ENCODE data around the gene TUFM. TPM values are rescaled to one million over a fixed set of nuclear protein-coding genes. Genes with fewer than 3 reads are reported as not detected.

The TUFM gene
- total RNA-seq, 1 donor from 2014 or later = 169 TPM

- Histone ChIP-seq H3K27me3 (ENCODE audit: control insufficient read depth, insufficient read depth, low read length) (no peaks in the 10 kb centered on the region), H3K36me3 (ENCODE audit: control insufficient read depth, insufficient read depth, low read length) (peaks cover 10% of the 10 kb centered on the region), H3K4me3 (ENCODE audit: low read depth, low read length) (no peak overlapping the region)
- TF ChIP-seq CTCF (IDR thresholded peaks at IDR 0.05; ENCODE audit: insufficient read depth, low read length, poor library complexity, severe bottlenecking) = no peak
- DNase-seq (ENCODE audit: low read depth) = no peak
These were observed 15.6 kb downstream of the TUFM start for GRCh38 chr16:28830531-28830930.

GRCh38 chr16:28829747-28830146 lies 16.4 kb downstream of the TUFM start:
- TF ChIP-seq CTCF (IDR thresholded peaks at IDR 0.05; ENCODE audit: insufficient read depth, low read length, poor library complexity, severe bottlenecking) = no peak
- Histone ChIP-seq H3K27me3 (ENCODE audit: control insufficient read depth, insufficient read depth, low read length) (no peaks in the 10 kb centered on the region), H3K36me3 (ENCODE audit: control insufficient read depth, insufficient read depth, low read length) (peaks cover 9% of the 10 kb centered on the region), H3K4me3 (ENCODE audit: low read depth, low read length) (no peak overlapping the region)
- no peak for DNase-seq (ENCODE audit: low read depth)

GRCh38 chr16:28826141-28826540 lies 20.0 kb downstream of the TUFM start:
- H3K27me3 ChIP-seq (ENCODE audit: control insufficient read depth, insufficient read depth, low read length) = no peaks in the 10 kb centered on the region
- DNase-seq (ENCODE audit: low read depth) = no peak
- H3K4me3 ChIP-seq (ENCODE audit: low read depth, low read length) = no peak overlapping the region
- H3K36me3 ChIP-seq (ENCODE audit: control insufficient read depth, insufficient read depth, low read length) = peaks cover 2% of the 10 kb centered on the region
- TF ChIP-seq CTCF (IDR thresholded peaks at IDR 0.05; ENCODE audit: insufficient read depth, low read length, poor library complexity, severe bottlenecking) = no peak

GRCh38 chr16:28824717-28824973 lies 21.5 kb downstream of the TUFM start:
- DNase-seq (ENCODE audit: low read depth) = no peak
- TF ChIP-seq CTCF (IDR thresholded peaks at IDR 0.05; ENCODE audit: insufficient read depth, low read length, poor library complexity, severe bottlenecking) = no peak
- H3K36me3 ChIP-seq (ENCODE audit: control insufficient read depth, insufficient read depth, low read length) = peaks cover 2% of the 10 kb centered on the region
- H3K27me3 ChIP-seq (ENCODE audit: control insufficient read depth, insufficient read depth, low read length) = no peaks in the 10 kb centered on the region
- peak overlapping the region; percentile 98 for H3K4me3 ChIP-seq (ENCODE audit: low read depth, low read length)

- Histone ChIP-seq H3K36me3 (ENCODE audit: control insufficient read depth, insufficient read depth, low read length) (peaks cover 2% of the 10 kb centered on the region), H3K27me3 (ENCODE audit: control insufficient read depth, insufficient read depth, low read length) (no peaks in the 10 kb centered on the region), H3K4me3 (ENCODE audit: low read depth, low read length) (peak overlapping the region; percentile 98)
- DNase-seq (ENCODE audit: low read depth) = peak; percentile 77
- peak; percentile 6 for TF ChIP-seq CTCF (IDR thresholded peaks at IDR 0.05; ENCODE audit: insufficient read depth, low read length, poor library complexity, severe bottlenecking)
These were observed 22.1 kb downstream of the TUFM start for GRCh38 chr16:28823873-28824716.

Data from kidney epithelial cell (primary cell).